ENCODE results near the gene NEAT1.

The NEAT1 gene

GRCh38 chr11:65389294-65389980 is 33.2 kb upstream of the NEAT1 start:
- DNase-seq (ENCODE audit: low spot score): no peak

DNA sequence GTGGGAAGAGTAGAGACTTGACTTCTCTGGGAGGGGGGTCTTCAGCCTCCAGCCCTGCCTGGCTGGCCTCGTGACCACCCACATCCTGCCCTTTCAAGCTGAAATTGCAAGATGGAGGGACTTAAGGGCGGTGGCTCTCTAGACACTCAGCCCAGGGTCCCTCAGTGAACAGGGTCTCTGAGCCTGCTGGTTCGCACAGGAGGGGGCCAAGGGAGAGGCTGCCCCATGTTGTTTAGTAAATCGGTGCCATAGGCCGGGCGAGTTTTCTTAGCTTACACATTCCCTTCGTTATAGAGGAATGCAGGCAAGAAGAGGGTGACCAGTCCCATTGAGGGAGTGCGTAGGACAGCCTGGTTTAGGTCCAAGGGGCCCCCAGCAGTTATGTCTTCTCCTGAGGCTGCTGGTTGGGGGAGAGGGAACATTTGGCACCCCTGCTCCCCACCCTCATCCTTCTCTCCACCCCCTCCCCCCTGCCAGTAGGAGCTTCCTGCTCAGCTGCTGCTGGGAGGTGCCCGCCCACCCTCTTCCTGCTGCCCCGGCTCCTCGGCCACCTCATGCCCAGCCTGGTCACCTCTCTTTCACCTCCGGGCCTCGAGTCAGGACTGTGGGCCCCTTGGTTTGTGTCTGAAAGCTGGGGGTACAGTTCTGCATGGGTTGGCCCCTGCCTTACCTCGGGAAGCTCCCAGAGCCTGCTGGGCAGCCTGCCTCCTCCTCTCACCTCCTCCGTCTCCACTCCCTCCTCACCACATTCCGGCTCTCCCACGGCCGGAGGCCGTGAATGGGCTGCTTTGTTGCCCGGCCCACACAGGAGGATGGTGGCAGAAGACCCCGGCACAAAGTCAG is 32.3 kb upstream of the NEAT1 start:
- DNase-seq (ENCODE audit: low spot score): no peak

DNA sequence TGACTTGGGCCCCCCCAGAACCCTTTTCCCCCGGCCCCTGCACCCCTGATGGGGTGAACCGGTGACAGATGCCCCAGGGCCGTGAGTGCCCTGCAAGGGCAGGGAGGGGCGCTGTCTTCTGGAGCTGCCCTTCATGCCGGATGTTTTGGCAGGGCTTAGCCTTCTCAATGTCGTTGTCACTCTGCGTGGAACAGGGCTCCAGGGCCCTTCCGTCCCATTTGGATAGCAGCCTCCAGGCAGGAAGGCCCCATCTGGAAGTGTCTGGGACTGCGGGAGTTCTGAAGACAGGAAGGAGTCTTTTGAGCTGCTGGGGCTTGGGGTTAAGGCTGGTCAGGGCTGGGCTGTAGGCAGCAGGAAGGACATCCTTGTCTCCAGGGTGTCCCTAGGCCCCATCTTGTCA is 31.6 kb upstream of the NEAT1 start:
- peak; percentile 58 for DNase-seq (ENCODE audit: low spot score)

GRCh38 chr11:65392186-65392829 is 30.3 kb upstream of the NEAT1 start:
- DNase-seq (ENCODE audit: low spot score): no peak

DNA sequence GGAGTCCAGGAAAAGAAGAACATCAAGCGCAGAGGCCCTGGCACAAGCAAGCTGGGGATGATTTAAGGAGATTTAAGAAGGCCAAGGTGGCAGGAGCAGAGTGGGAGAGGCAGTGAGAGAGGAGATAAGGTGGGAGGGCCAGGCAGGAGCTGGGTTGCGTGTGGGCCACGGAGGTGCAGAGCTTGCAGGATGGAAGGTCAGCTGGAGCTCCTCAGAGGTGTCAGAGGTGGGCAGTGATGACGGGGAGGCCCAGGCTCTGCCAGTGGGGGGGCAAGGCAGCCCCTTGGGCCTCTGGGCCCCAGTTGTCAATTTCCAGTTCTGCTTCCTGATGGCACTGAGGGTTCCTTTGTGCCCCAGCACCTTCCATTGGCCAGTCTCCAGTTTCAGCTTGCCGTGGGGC is 29.7 kb upstream of the NEAT1 start:
- DNase-seq (ENCODE audit: low spot score): no peak

- no peak for DNase-seq (ENCODE audit: low spot score)
Observed at GRCh38 chr11:65393513-65394079, 29.0 kb upstream of the NEAT1 start.

GRCh38 chr11:65394125-65394536 is 28.5 kb upstream of the NEAT1 start:
- DNase-seq (ENCODE audit: low spot score): no peak

DNA sequence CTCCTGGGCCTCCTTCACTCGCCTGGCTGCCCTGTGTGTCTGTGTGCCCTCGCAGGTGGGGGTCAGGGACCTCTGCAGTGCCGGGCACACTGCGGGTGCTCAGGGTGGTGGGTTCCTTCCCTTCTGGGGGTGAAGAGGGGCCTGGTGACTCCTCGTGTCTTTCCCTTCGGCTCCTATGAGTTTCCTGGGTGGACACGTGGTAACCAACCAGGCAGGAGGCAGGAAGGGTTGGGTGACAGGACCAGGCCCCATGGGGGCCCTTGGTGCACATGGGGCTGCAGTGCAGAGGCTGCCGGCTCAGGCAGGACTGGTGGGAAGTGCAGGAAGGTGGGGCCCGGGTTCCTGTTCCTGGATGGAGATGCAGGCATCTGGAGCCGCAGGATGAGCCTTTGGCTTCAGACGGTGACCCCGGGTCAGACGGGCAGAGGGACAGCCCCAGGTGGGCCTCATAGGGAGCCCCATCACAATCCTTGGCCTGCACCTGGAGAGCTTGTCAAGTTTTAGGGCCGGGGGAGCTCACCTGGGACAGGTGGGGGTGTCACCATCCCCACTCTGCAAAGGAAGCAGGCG is 26.6 kb upstream of the NEAT1 start:
- no peak for DNase-seq (ENCODE audit: low spot score)

- no peak for DNase-seq (ENCODE audit: low spot score)
Observed at GRCh38 chr11:65396769-65397745, 25.5 kb upstream of the NEAT1 start.

- no peak for DNase-seq (ENCODE audit: low spot score)
Observed at GRCh38 chr11:65398362-65398910, 24.2 kb upstream of the NEAT1 start.

DNA sequence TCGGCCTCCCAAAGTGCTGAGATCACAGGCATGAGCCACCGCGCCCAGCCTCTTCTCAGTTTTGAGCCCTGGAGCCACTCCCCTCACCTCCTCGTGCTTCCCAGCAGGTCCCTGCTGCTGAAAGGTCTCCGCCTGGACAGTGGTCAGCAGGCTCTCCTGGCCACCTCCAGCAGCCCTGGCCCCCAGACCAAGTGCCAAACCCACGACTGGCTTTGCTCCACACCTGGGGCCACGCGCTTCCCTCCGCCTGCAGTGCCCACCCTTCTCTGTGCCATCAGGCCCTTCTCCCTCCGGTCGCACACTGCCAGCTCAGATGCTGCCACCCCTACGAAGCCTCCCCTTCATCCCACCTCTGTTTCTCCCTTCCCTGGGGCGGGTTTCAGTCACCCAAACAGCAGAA is 23.3 kb upstream of the NEAT1 start:
- no peak for DNase-seq (ENCODE audit: low spot score)

- DNase-seq (ENCODE audit: low spot score): no peak
Observed at GRCh38 chr11:65399845-65400244, 22.8 kb upstream of the NEAT1 start.

- DNase-seq (ENCODE audit: low spot score): no peak
Observed at GRCh38 chr11:65400307-65401072, 22.1 kb upstream of the NEAT1 start.

DNA sequence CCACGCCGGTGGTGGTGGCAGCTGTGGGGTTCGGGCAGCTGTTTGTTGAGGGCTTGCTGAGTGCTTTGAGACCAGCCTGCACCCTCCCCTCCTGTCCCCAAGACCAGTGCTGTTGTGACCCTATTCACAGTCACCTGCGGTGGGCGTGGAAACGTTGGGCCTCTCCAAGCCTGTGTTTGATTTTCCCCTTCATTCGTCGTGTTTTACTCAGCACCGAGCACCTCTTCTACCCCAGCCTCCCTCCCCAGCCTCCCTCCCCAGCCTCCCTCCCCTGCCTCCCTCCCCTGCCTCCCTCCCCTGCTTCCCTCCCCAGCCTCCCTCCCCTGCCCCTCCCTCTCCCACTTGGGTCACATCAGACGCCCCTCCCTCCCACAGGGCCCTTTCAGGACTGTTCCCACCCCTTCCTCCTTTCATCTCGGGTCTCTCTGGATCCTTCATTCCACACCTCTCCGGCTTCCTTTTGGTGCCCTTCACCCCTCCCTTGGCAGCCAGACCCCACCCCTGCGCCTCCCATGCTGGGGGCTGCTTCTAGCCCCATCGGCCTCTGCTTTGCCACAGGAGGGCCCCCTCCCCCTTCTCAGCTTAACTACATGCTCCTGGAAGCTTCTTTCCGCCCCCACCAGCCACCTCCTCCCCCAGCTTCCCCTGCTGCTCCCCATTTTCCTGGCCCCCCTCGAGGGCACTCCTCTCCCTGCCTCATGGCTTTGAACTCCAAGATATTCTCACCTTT is 21.4 kb upstream of the NEAT1 start:
- peak; percentile 42 for DNase-seq (ENCODE audit: low spot score)

GRCh38 chr11:65401803-65402248 is 20.8 kb upstream of the NEAT1 start:
- no peak for DNase-seq (ENCODE audit: low spot score)

DNA sequence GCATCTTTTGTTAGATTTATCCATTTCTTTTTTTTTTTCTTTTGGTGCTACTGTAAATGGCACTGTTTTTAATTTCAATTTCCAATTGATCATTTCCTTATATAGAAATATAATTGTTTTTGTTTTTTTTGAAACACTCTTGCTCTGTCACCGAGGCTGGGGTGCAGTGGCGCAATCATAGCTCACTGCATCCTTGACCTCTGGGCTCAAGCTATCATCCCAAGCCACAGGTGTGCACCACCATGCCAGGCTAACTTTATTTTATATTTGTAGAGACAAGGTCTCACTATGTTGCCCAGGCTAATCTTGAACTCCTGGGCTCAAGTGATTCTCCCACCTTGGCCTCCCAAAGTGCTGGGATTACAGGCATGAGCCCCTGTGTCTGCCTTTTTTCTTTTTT is 19.8 kb upstream of the NEAT1 start:
- DNase-seq (ENCODE audit: low spot score): no peak

- no peak for DNase-seq (ENCODE audit: low spot score)
Observed at GRCh38 chr11:65403607-65404121, 18.9 kb upstream of the NEAT1 start.

DNA sequence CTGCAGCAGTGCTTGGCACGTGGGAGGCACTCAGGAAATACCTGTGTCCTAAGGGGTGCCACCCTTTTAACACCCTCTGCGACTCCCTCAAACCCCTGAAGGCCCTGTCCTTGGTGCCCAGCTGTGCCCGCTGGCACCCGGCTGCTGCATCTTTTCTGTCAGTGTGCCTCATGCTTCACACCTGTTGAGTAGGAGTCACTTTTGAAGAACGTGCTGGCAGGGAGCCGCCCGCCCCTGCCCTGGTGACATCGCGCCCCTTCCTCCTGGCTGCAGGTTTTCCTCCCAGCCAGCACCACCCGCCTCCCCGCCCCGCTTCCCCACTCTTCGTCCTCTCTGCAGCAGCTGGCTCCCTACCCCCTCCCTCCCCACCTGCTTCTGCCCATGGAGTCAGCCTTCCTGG is 18.4 kb upstream of the NEAT1 start:
- DNase-seq (ENCODE audit: low spot score): no peak
